Osteocyte (in vitro differentiated cells): ENCODE data around the gene PPP1CB. TPM values are rescaled to one million over a fixed set of nuclear protein-coding genes. Genes with fewer than 3 reads are reported as not detected.
"Not testable (repeated sequence)": the region's sequence is repeated elsewhere in the genome, so short reads cannot be mapped to it uniquely, and the experiment has no call there.

Experiments used
- DNase-seq: peaks from one replicate; pipeline ENCODE4 v3.0.0; 2021; ENCODE audit warnings: mixed read lengths; ENCODE audit not compliant: unreplicated experiment; ENCODE audit errors: extremely low spot score
- H3K27ac Mint-ChIP-seq: one replicate; pipeline ENCODE4 v1.8.0; 2021; ENCODE audit warnings: mild to moderate bottlenecking, mixed read lengths; ENCODE audit not compliant: unreplicated experiment
- H3K27me3 Mint-ChIP-seq: one replicate; pipeline ENCODE4 v1.8.0; 2021; ENCODE audit warnings: mixed read lengths; ENCODE audit not compliant: unreplicated experiment
- H3K36me3 Mint-ChIP-seq: one replicate; pipeline ENCODE4 v1.8.0; 2021; ENCODE audit warnings: mixed read lengths; ENCODE audit not compliant: unreplicated experiment
- H3K4me1 Mint-ChIP-seq: one replicate; pipeline ENCODE4 v1.8.0; 2021; ENCODE audit warnings: mixed read lengths; ENCODE audit not compliant: unreplicated experiment
- H3K4me3 Mint-ChIP-seq: one replicate; pipeline ENCODE4 v1.8.0; 2021; ENCODE audit warnings: mild to moderate bottlenecking, moderate library complexity, mixed read lengths; ENCODE audit not compliant: unreplicated experiment
- H3K9me3 Mint-ChIP-seq: one replicate; pipeline ENCODE4 v1.8.0; 2021; ENCODE audit warnings: mixed read lengths; ENCODE audit not compliant: unreplicated experiment
- total RNA-seq: library from RNA; stranded (reverse); gene quantifications from 2 replicates; pipeline ENCODE4 v1.2.1, GENCODE V29; 2021
- TF ChIP-seq, protein P1 (sequence below): fragments of 200-600 bp; sonication (generic); IDR thresholded peaks from 2 replicates; pipeline ENCODE4 v1.5.0; 2021; ENCODE audit warnings: antibody characterized with exemption, mild to moderate bottlenecking, moderate library complexity

The PPP1CB gene
- total RNA-seq, 1 donor from 2014 or later = 198 TPM

DNA sequence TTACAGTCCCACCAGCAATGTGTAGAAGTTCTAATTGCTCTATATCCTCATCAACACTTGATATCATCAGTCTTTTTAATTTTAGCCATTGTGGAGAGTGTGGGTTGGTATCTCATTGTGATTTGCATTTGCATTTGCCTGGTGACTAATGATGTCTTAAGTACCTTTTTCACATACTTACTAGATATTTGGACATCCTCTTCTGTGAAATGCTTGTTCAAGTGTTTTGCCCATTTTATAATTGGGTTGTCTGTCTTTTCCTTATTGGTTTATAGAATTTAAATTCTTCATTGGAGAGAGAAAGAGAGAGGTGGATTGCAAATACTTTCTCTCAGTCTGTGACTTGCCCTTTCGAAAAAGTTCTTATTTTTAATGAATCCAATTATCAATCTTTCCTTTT lies 14.0 kb upstream of the PPP1CB start:
- no peak for DNase-seq
- Mint-ChIP-seq H3K4me1 (peaks cover 6% of the 10 kb centered on the region), H3K9me3 (no peaks in the 10 kb centered on the region), H3K36me3 (peaks cover 7% of the 10 kb centered on the region), H3K27me3 (no peaks in the 10 kb centered on the region), H3K4me3 (no peak overlapping the region), H3K27ac (no peak overlapping the region)
- TF ChIP-seq, protein P1, sequence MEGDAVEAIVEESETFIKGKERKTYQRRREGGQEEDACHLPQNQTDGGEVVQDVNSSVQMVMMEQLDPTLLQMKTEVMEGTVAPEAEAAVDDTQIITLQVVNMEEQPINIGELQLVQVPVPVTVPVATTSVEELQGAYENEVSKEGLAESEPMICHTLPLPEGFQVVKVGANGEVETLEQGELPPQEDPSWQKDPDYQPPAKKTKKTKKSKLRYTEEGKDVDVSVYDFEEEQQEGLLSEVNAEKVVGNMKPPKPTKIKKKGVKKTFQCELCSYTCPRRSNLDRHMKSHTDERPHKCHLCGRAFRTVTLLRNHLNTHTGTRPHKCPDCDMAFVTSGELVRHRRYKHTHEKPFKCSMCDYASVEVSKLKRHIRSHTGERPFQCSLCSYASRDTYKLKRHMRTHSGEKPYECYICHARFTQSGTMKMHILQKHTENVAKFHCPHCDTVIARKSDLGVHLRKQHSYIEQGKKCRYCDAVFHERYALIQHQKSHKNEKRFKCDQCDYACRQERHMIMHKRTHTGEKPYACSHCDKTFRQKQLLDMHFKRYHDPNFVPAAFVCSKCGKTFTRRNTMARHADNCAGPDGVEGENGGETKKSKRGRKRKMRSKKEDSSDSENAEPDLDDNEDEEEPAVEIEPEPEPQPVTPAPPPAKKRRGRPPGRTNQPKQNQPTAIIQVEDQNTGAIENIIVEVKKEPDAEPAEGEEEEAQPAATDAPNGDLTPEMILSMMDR = no peak

DNA sequence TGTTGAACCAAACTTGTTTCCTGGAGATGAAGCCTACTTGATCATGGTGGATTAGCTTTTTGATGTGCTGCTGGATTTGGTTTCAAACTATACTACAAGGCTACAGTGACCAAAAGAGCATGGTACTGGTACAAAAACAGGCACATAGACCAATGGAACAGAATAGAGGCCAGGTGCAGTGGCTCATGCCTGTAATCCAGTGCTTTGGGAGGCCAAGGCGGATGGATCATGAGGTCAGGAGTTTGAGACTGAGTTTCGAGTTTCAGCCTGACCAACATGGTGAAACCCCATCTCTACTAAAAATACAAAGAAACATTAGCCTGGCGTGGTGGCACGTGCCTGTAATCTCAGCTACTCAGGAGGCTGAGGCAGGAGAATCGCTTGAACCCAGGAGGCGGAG lies 9.0 kb upstream of the PPP1CB start:
- not testable (repeated sequence) for H3K36me3 Mint-ChIP-seq, H3K9me3 Mint-ChIP-seq, H3K4me1 Mint-ChIP-seq, H3K4me3 Mint-ChIP-seq, H3K27me3 Mint-ChIP-seq, H3K27ac Mint-ChIP-seq, DNase-seq

DNA sequence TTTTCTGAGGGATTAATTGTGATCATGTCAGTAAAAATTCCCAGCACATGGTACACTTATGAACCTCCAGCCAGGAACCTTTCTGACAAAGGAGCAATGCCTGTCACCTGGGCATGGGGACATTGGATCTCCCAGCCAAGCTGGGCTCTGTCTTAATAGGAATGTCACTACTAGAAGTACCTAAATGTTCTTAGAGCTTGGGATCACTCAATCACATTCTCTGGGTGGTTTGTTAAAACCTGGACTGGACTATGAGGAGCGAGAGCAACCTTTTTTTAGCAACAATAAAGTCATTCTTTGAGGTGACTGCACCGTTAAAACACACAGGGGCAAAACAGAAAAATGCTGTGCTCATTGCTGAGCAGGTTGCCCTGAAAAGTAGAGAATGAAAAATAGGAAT lies 6.4 kb upstream of the PPP1CB start:
- DNase-seq = no peak
- peaks cover 12% of the 10 kb centered on the region for H3K4me1 Mint-ChIP-seq
- TF ChIP-seq, protein P1 = no peak
- no peaks in the 10 kb centered on the region for H3K36me3 Mint-ChIP-seq
- no peak overlapping the region for H3K27ac Mint-ChIP-seq
- H3K9me3 Mint-ChIP-seq = no peaks in the 10 kb centered on the region
- H3K27me3 Mint-ChIP-seq = no peaks in the 10 kb centered on the region
- no peak overlapping the region for H3K4me3 Mint-ChIP-seq

DNA sequence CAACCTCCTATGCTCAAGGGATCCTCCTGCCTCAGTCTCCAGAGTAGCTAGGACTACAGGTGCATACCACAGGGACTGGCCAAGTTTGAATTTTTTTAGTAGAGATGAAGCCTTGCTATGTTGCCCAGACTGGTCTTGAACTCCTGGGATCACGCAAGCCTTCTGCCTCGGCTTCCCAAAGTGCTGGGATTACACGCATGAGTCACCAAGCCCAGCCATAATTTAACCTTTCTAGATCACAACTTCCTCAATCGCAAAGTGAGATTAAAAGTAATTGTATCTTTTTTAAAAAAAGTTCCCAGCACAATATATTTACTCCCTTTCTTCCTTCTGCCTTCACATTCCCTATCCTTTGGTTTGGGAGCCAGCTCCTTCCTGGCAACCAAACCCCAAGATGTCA lies 5.8 kb upstream of the PPP1CB start:
- no peak for DNase-seq
- peaks cover 19% of the 10 kb centered on the region for H3K4me1 Mint-ChIP-seq
- TF ChIP-seq, protein P1 = no peak
- H3K9me3 Mint-ChIP-seq = no peaks in the 10 kb centered on the region
- no peaks in the 10 kb centered on the region for H3K27me3 Mint-ChIP-seq
- no peak overlapping the region for H3K4me3 Mint-ChIP-seq
- no peaks in the 10 kb centered on the region for H3K36me3 Mint-ChIP-seq
- no peak overlapping the region for H3K27ac Mint-ChIP-seq

DNA sequence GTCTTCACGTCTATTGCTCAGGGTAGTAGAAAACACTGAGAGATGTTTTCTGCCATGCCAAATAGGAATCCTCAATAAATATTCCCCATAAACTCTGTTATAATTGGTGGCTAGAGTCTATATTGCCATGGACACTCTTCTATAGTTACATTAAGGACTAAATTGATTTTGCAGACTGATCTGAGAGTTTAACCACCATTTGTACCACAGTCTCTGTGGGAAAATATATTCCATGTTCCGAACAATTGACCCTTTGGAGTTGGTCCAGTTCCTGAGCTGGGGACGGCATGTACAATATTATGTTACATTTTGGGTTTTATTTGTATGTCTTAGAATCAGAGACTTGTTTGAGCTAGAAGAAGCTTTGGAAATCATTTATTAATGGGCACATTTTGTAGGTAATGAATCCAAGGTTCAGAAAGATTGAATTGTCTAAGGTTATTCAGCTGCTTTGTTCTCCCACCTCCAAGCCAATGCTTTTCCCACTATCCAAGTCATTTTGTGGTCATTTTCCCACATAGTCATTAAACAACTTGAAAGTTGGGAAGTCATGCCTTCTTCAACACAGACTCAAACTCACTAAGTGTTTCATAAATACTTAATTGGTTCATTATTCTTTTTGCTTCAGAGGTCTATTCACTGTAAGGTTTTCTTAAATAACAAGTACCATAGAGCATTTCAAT lies 5.1 kb upstream of the PPP1CB start:
- TF ChIP-seq, protein P1 = no peak
- Mint-ChIP-seq H3K36me3 (no peaks in the 10 kb centered on the region), H3K27ac (no peak overlapping the region), H3K9me3 (no peaks in the 10 kb centered on the region), H3K4me1 (peaks cover 21% of the 10 kb centered on the region), H3K27me3 (no peaks in the 10 kb centered on the region), H3K4me3 (no peak overlapping the region)
- DNase-seq = no peak
